HG03196 (cell line): ENCODE results near the gene RPL36A.

Source experiments
- ATAC-seq: cut with Tn5 transposase; IDR thresholded peaks from one replicate; pipeline ENCODE4 v1.9.1; 2021; ENCODE audit not compliant: unreplicated experiment

Gene RPL36A

DNA sequence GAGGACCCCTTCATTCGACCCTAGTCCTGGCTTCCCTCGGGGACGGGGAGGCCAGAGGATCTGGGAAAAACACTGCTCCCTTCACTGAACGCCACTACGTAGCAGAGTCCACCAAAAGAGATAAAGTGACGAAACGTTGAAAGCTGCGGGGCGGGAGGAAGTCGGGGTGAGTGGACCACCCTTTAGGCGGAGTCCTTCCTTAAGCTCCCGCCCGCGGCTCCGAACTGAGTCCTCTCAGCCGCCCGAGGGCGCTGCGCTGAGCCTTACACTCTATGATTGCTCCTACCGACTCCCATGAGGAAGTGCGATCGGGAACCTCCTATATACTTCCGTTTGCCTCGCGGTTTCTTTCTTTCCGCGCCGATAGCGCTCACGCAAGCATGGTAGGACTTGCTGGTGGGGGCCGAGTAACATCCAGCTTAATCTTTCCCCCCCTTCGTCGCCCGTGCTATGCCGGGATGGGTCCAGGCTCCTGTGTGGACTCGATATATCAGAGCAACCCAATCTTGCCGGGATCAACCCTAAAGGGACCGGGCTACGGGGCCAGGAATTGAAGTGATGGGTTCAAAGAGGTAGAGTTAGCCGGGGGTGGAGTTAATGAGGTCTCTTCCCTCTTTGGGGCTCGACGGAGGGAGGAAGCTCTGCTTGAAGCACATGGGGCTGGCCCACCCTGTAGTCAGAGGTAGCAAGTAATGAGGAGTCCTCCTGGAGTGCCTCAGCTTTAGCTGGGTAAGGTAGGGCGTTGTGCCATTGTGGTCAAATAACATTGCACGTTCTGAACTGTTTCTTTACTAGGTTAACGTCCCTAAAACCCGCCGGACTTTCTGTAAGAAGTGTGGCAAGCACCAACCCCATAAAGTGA is at the start of gene RPL36A:
TSS of gene RPL36A (plus strand) at position 348 of the 862 bp plus-strand sequence. CDS start at position 381, 33 bp downstream.
- ATAC-seq = peak; percentile 83

DNA sequence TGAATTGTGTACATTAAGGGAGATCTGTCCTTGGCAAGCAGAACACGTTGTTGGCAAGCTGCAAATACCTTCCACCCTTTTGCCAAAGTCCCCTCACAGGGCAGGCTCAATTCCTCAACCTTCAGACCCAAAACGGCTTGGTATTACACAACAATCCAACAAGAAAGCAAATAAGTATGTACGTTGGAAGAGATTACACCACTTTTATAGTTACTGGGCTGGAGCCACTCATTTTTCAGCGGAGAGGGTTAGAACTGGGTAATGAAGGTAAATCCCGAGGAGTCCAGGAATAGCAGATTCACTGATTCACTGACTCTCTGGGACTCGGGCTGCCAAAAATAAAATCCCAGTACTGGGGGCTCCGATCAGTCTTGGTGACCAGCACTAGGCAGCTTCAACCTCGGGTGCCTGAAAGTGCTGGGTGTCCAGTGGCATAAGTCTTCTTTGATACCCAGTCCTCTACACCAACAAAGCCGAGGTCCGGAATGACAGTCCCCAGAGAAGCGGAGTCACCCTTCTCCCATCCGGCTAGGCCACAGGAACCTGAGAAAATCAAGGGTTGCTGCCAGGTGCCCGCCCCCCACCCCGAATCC is 42.9 kb upstream of the RPL36A start:
- peak; percentile 23 for ATAC-seq

DNA sequence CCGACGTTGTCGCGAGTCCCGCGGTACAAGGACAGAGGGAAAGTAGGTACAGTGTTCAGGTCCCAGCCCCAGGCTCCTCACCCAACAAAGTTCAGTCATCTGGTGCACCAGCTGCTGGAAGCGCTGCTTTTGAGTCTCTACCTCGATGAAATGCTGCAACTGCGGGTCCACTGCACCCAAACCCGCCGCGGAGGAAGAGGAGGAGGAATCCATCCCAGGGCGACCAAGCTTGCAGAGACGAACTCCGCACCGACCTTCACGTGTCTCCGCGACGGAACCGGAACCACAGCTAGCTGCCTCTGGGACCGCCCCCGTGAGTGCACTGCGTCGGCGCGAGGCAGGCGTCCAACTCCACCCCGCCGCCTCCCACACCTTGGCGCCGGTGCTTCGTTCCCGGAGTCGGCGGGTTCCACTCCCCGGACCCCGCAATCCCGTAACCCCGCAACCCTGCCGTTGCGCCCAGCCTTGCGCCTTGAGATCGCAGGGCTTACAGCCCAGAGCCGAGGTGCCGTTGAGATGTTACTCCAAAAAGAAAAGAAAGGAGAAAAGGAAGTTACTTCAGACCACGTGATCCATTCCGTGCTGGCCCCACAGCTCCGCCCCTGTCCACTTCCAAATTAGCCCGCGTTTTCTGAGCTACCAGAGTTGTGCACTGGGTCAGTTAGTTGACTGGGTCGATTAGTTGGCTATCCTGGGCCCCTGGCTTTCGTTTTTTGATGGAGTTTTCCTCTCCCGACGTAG is 42.2 kb upstream of the RPL36A start, which contains the start of gene TIMM8A:
TSS of gene TIMM8A (minus strand) at position 291 of the 741 bp plus-strand sequence. CDS start at position 213, 78 bp downstream.
- ATAC-seq = peak; percentile 98

DNA sequence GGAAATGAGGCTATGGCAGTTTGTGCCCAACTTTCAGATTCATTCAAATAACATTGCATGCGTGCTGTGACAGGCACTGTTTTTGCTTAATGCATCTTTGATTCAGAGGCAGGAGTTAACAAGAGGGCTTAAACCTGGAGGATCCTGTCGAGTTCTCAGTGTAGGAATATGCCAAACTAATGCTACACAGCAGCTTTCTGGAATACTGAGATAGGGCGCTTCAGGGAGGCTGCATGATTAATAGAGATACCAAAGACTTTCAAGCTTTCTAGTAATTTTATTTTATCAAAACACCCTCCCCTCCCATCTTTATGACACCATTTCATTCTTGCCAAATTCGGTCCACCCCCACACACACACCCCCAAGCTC is 41.6 kb upstream of the RPL36A start:
- no peak for ATAC-seq

DNA sequence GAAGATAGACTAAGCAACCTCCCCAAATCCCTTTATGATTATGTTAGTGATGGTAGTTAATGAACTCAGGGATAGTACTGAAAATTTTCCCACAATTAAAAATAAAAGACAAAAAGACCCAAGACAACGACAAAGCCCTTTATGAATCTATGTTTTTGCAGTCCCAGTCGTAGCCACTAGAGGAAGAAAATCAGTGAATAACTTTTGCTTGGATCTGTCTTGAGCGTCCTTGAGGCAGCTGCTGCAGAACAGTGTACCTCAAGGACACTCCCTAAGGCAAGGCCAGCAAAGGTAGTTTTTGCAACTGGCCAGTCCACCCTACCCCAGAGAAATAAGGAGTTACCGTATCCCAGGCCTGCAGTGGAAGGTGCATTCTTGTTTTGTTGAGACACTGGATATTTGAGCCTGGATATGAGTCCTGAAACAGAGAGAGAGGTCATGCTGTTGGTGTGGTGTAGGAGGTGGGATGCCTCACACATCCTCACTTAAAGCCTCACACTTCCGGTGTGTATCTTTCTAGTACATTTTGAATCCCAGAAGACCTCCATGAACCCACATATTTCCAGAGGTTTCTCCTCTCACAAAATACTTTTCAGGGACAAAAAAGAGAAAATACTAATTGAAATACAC is 33.5 kb upstream of the RPL36A start:
- ATAC-seq = no peak

DNA sequence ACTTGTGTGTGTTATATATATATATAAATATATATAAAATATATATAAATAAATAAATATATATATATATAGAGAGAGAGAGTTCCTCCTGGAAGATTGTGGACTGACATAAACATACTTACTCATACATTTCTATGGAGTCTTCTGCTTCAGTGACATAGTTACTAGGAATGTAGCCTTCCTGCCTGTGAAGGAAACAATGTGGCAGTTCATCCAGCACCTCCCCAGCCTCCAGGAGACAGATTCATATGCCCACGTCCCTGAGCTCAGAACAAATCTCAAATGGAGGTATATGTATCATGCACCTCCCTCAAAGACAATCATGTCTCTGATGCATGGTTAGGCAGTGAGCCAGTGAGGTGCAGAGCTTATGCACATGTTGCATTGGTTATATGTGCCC is 30.8 kb upstream of the RPL36A start:
- no peak for ATAC-seq

DNA sequence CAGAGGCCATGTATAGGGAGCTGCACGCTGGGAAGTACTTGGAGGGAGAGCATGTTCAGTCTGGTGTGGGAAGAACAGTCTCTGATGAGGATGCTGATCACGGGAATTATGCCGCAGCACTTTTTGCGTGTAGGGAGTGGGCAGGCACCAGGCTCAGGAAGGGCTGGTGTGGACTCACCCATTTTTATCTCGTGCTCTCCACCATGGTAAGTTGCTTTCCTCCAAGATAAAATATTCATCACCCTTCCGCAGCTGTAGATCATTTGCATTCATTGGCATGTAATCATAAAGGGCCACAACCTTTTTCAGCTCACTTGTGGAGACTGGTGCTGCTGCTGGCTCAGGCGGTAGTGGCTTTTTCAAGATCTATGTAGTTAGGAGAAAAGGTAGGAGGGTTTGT is 30.4 kb upstream of the RPL36A start:
- ATAC-seq = no peak

DNA sequence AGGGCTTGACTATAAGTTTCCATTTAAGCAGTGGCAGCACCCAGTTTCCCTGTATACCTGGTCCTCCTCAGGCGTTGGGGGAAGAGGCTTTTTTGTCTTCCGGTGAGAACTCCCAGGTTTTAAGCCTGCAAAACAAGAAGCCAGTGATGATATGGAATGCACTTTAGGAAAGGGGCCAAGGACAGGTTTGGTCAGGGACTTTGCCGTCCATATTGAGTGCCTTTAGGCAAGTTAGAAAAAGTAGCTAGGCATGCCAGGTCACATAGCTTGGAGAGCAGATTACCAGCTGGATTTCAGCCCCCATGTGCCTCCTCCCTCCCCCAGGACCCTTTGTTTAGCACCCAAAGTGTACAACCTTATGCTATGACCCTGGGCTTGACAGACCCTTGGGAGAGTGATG is 28.7 kb upstream of the RPL36A start:
- ATAC-seq = no peak

DNA sequence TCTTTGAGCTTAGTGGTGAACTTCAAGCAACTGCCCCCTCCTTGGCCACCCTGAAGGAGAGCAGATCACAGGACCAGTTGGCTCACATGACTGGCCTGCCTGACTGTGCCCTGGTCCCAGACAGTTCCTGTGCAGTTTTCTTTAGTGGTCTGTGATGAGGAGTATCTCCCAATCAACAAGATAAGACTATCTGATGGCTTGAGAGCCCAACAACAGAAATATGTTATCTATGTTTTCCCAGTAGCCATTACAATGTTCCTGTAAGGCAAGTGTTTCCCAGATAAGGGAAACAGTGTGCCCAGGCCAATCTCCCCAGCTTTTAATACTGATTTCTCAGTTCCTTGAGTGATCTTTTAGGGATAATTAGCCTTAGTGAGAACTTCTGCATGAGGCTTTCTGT is 28.1 kb upstream of the RPL36A start:
- ATAC-seq = no peak

DNA sequence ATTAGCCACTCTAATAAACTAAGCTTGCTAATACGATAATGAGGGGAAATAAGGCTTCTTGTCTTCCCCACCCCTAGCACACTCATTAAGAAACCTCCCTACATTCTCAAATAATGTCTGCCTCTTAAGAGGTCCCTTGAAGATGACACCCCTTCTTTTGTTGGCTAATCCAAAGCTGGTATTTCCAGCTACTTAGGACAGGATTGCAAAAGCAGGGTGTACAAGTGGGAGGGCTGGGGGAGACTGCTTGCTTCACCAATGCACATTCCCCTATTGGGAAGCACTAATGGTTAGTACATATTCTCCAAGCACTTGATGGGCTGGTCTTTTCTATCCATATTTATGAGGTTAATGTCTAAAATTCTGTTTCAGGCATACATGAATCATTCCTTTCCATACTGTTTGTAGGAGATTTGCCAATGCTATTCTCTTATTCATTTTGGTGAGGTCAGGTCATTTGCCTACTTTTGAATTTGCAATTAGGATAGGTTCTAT is 25.5 kb upstream of the RPL36A start:
- no peak for ATAC-seq

DNA sequence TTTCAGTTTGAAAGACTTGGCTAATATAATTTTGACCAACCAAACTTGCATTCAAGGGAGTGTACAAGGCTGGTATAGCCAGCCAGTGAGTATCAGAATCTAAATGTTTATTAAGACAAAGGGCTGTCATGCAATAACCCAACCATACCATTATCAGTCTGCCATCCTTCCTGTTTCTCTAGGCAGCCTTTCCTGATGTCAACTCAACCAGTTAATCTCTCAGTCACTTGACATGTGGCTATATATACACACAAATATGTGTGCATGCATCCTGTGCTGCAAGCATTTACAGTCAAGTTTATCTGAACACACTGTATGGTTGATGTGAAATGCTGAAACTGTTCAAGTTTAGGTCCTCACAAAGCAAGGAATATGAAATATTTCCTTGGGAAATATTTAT is 22.0 kb upstream of the RPL36A start:
- ATAC-seq = no peak

DNA sequence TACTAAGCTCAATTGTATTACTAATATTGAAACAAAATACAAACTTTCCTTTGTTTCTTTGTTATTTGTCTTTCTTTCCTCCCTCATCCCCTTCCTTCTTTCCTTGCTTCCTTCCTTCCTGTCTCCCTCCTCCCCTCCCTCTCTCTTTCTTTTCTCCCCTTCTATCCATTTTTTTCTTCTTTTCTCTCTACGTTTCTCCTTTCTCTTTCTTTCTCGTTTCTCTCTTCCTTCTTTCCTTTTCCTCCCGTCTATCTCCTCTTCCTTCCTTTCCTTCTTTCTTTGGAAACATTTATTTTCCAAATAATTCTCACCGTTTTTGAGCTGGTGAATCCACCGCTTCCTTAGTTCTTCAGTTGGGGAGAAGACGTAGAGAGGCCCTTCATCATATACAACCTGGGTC is 21.1 kb upstream of the RPL36A start:
- ATAC-seq = no peak

DNA sequence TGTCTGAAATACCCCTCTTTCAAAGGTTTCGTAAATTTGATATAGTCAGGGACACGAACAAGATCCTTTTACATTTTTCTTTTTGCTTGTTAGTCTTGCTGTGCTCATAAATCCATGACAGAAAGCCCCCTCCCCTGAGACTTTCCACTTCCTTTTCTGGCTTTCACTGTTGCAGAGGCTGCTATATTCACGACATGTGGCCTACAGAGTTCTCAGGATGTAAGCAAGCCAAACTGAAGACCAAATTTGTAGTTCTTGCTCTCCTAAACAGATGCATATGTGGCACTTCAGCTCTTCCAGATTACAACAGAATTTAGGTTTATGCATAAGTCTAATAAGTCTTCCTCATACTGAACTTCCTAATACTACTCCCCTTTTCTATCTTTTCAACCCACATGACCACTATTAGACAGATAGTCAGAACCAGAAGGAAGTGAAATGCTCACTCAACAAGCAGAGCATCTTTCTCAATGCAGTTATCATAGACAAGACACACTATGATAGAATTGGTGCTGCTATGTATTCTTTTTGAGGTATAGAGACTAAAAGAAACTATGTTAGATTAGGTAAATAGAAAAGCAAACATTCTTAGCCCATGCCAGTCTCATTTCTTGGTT is 19.8 kb upstream of the RPL36A start:
- peak; percentile 72 for ATAC-seq

DNA sequence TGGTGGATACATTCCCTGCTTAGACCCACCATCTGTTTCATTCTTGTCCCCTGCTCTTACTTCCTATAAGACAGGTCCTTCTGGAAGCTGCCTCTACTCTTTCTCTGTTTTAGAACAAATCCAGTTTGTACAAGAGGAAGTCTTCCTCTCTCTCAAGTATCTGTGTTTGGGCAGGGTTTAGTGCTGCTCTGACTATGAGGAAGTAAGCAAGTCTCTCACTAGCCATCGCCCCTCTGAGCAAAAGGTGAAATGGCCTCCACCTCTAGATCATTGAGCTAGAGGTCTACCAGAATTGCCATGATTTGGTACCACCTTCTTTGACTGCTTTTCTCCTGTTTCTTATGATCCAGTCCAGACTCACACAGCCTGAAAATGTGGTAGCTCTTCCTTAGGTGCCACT is 13.3 kb upstream of the RPL36A start:
- ATAC-seq = no peak

DNA sequence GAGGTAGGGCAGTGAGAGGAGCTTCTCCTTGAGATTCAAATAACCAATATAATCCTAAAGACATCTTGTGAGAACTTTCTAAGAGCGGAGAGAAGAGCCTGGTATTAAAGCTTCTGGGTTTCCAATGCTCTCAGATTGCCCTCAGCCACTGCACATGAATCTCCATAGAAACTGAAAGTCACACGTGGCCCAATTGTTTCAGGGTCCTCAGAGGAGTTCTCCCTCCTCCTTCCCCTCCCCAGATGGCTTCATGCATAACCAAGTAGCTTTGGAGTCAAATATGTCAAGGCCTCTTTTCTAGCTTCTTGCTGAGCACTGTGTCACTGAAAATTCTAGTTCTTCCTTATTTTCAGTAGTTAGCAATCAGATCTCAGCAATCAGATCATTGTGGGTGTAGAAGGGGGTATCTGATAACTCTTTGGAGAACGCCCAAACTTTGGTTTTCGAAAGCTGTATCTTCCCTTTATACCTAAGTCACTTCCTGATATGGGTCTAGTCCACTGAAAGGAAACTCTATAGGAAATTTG is 7.1 kb upstream of the RPL36A start:
- peak; percentile 72 for ATAC-seq

DNA sequence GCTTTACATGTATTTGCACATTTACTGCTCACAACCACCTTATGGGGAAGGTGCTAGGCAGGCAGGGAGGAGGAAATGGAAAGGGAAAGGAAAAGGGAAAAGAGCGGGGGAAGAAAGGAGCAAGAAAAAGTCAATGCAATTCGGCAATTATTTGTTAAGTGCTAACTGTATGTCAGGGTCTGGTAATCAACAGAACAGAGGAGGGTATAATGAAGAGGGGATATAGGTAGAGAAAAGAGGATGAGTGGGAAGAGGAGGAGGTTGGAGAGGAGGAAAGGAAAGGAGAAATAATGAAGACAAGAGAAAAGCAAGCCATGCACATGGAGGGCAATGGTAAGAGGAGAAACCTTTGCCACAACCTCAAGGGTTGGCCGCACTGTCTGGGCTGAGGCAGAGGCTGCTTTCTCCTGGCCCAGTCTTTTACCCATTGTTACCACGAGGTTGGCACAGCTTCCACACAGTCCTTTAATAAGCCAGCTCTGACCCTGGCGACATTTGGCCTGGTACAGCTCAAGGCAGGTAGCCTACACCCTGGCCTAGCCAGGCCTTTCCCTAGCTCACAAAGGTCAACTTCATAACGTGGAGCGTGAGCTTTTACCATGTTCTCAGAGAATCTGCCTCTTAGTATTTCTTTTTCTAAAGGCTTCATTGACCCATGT is 5.7 kb upstream of the RPL36A start:
- ATAC-seq = no peak

DNA sequence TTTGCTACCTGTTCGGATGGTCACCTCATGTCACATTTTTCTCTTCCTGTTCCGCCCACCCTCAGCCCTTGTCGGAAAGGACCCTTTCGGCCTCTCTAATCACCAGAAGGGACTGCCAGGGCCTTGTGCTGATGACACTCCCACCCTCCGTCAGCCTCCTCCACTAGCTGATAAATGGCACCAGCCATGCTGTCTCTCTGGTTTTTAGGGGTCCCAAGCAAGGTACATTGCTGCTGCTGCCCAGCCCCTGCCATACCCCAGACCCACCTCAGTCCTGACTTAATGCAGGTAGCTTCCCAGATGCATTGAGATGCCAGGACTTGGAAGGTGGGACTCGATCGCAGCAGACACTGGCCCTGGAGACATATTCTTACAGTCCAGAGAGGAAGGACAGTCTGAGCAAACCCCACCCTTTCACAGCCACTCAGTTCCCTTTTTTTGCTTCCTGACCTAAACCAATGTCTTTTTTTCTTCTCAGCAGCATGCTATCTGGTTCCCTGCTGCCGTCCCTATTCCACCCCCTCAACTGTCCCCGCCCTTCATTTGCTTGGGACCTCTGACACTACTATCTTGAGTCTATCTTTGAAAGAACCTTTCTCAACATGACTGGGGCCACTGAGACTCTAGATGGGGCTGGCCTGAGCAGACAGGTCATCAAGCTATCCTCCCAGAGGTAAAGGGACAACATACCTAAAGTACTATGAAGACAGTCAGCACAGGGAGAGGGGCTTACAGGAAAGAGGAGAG is 4.8 kb upstream of the RPL36A start, which contains the start of gene BTK:
TSS of gene BTK (minus strand) at position 397 of the 747 bp plus-strand sequence. CDS start 10,907 bp downstream, outside the sequence.
- peak; percentile 62 for ATAC-seq

DNA sequence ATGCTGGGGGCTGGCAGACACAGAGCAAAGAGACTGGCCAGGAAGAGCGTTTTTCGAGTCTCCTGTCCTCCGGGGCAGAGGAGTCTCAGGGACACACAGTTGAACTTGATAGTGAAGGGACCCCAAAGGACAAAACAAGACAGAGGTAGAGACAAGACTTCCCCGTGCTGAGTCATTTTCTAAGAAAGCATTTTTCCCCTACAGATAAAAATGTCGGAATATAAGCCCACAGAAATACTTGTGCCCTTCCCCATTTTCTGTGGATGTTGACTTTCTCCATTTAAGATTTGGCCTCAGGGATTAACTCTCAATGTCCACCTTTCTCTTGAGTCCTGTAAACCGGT is 4.3 kb upstream of the RPL36A start:
- ATAC-seq = peak; percentile 0

DNA sequence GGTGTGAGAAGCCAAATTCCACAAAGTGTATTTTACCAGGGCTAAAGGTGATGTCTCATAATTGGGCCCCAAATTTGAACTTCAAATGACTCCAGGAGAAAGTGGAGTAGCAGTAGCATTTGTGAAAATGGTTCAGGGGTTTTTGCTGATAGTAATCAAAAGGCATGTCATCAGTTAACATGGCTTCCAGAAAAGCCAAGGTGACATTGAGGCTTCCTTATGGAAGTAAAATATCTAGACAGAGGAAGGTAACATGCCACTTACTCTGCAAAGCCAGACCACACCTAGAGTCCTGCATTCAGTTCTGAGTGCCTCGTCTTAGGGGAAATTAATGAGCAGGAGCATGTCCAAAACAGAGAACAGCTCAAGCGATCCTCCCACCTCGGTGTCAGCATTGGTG is 2.2 kb upstream of the RPL36A start:
- ATAC-seq = no peak
